DMS53 (cell line): Measurements from ENCODE around the gene SLX9.

Experiments used
- DNase-seq: peaks from one replicate; lab custom pipeline; 2025; lab: John Stamatoyannopoulos, UW

Gene SLX9

DNA sequence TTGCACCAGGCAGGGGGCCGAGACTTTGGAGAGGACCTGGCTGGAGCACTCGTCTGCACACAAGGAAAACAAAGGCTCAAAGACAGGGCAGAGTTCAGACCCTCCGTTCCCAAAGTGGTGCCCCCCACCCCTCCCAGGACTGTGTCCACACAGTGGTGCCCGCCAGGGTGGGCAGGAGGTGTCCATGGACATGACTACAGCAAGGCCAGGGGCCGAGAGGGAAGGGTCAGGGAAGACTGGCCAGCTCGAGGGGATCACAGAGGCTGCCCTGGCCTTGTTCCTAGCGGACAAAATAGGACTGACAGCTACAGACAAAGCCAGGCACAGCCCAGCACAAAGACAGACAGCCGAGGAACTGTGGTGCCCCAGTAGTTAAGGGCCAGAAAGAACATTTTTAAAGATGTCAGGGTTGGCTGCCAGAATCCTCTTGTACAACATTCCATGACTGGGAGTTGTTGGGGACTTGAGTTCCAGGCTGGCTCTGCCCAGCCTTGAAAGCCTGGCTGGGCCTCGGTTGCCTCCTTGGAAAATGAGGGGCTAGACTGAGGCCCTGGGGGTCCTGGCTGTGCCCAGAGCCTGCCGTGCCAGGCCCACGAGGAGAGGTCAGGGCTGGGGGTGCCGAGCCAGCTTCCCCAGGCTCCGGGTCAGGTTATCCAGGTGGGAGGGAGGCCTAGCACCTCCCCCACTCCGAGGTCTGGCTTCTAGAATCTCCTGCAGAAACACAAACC, 63.7 kb downstream of the SLX9 start:
- no peak for DNase-seq

DNA sequence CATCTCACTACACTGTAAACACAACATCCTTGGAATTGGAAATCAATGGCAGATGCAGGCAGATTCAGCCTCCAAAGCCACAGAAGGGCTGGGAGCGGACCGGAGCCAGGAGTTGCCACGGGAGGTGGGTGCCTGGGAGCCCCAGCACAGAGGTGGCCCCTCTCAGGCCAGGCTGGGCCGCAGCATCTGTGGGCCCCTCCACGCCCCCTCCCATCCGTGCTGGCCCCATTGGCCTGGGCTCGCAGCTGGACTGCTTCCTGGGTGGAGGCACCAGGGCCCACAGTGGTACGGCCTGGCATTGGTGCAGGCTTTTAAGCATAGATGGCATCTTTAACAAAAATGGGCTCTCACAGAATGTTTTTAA, 64.2 kb downstream of the SLX9 start:
- no peak for DNase-seq

DNA sequence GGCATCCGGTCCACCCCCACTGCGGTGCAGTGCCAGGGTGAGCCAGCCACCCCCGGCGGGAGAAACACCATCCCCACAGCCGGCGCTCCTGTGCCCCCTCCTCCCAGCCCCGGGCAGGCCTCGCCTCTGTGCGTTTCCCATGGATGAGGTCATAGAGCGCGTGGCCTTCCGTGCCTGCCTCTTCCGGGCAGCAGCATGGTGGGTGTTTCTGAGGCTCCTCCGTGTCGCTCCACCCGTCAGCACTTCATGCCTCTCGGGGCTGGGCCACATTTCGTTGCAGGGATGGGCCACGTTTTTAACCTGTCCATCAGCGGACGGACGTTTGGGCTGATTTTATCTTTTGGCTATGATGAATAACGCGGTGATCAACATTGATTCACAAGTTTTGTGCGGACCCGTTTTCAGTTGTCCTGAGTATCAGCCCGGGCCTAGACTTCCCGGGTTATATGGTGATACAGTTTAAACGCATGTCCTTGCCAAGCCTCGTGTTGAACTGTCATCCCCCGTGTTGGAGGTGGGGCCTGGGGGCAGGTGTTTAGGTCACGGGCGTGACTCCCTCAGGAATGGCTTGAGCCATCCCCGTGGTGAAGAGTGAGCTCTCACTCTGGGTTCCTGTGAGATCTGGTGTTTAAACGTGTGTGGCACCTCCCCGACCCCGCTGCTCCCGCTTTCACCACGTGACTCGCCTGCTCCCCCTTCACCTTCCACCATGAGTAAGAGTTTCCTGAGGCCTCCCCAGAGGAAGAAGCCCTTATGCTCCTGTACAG, 64.8 kb downstream of the SLX9 start:
- no peak for DNase-seq

DNA sequence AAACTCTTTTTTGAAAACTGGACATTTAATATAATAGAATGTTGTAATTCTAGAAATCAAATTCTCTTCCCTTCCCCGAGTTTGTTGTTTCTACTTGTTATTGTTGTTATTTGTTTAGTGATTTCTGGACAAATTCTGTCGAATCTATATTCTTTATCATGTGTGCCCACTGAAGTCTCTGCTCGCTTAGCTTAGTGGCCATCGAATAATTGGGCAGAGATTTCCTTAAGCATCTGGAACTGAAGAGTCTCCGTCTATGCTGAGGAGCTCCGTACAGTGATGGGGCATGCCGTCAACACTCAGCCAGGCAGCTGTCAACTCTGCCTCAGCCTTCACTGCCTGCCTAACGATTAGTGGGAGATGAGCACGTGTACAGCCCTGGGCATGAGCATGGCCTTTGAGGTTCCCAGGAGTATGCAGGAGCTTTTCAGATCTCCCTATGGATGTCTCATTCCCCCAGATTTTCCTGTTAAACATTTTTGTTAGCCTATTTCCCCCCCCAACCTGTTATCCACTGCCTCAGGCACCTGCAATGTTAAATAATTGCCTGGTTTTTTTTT, 66.8 kb downstream of the SLX9 start:
- no peak for DNase-seq

DNA sequence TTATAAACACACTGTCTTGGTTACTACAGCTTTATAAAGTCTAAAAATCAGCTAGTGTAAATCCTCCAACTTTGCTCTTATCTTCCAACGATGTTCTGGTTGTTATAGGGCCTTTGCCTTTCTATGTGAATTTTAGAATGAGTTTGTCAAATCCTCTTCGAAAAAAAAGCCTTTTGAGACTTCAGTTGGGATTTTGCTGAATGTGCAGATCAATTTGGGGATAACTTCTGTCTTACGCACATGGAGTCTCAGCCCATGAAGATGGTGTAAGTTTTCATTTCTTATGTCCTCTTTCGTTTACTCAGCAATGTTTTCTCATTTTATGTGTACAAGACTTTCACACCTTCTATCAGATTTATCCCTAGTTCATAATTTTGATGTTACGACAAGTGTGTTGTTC, 69.8 kb downstream of the SLX9 start:
- DNase-seq: no peak

DNA sequence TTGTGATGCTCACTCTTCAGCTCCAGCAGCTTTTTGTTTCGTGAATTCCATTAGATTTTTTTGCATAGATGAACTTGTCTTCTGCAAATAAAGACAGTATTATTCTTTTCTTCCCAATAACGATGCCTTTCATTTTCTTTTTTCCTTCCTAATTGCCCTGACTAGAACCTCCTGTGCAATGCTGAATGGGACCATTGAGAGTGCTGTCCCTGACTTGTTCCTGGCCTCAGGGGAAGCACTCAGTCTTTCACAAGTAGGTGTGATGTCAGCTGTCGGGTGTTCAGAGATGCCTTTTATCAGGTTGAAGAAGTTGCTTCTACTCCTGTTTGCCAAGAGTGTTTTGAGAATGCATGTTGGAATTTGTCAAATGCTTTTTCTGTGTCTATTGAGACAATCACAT, 70.3 kb downstream of the SLX9 start:
- DNase-seq: no peak

DNA sequence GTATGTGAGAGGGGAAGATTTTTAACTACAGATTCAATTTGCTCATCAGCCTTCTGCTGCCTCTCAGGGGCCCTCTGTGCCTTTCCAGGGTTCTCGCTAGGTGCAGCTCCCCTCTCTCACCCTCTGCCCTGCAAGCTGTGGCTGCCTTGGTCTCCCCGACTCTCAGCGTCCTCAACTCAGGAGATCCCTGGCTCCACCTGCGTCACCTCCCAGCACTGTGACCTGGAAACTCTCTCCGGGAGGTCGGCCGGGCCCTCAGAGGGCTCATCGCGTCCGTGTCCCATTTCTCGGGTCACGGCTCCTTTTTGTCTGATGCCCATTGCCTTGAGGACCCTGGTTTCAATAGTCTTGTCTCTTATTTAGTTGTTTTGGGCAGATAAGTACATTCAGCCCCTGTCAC, 71.0 kb downstream of the SLX9 start:
- no peak for DNase-seq

DNA sequence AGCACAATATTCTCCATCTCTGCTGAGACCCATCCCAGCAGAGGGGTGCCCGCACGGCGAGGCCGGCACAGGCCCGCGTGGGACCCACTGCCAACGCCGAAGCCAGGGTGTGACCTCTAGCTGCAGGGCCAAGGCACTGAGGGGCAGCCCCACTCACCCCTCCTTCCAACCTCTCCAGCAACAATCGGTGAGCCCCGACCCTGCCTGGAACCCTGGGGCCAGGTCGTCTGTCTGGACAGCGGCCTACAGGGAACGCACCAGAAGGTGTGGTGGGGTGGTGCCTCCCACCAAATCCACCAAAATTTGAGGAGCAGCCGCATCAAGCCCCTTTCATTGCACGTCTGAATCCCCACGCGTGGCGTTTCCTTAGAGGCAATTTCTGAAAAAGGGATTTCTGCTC, 71.6 kb downstream of the SLX9 start:
- DNase-seq: no peak

DNA sequence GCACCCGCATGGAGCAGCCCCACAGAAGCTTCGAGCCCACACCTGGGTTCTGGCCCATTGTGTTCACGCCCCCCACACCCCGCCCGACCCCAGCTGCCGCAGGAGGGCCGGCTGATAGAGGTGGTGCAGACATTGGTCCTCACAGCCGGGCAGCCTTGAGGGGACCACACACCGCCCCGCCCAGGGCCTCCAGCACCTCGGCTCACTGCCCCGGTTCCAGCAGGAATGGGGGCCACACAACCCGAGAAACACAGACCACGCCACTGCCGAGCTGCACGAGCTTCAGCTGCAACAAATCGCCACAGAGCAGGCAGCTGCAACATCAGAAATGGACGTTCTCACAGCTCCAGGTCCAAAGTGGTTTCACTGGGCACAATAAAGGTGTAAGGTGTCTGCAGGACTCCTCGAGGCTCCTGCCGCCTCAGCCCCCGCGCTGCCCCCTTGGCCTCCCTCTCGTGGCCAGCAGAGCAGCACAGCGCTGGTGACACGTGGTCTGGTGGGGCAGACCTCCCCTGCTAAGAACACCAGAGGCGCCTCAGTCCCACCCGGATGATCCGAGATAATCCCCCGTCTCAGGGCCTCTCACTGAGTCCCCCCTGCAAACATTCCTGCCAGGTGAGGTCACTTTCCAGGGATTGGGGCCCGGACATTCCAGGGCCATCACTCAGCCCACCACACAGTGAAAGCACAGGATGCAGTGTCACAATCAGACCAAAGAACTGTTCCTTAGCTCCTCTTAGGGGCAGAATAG, 72.3 kb downstream of the SLX9 start:
- no peak for DNase-seq

DNA sequence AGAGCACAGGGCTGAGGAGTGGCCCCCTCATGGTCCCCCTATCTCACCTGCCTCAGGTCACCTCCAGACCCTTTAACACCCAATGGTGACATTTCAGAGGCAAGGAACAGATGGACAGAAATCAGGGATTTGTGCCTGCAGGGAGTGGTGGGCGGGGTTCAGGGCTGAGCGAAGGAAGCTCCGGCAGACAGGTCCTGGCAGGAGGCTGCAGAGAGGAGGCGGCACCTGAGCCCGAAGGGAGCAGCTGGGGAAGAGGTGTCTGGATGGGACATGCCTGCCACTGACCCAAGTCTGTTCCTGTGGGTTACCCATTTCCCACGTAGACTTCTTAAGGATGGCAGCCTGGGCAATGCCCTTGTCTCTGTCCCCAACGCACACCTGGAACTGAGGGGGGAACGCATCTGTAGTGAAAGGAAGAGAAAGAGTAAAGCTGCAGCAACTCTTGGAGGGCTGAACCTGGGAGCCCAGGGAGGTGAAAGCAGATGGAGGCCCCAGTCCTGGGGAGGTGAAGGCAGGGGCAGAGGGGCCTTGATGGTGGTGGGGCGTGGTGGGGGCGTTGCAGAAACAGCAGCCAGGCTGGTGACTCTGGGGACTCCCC, 72.9 kb downstream of the SLX9 start:
- DNase-seq: no peak

DNA sequence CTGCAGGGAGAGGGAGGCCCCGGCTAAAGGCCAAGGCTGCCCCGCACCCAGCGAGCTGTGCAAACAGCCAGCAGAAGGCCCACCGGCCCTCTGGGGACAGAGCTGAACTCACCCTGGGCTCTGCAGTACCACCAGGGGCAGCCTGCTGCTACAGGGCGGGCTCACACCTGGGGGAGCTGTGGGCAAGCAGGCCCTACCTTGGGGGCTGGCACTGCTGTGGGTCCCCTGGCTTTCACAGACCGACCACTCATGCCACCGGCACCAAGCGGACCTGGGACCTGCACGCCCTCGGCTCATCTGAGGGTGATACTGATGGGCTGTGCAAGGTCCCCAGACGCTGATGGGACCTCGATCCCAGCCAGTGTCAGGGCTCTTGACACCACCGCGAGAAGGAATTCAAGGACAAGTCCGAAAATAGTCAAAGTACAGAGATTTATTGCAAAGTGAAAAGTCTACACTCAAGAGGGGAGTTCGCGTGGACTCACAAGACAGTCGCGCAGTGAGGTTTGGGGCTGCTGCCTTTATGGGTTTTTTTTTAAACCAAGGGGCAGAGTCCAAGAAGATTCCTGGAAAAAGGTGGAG, 73.5 kb downstream of the SLX9 start:
- DNase-seq: no peak

DNA sequence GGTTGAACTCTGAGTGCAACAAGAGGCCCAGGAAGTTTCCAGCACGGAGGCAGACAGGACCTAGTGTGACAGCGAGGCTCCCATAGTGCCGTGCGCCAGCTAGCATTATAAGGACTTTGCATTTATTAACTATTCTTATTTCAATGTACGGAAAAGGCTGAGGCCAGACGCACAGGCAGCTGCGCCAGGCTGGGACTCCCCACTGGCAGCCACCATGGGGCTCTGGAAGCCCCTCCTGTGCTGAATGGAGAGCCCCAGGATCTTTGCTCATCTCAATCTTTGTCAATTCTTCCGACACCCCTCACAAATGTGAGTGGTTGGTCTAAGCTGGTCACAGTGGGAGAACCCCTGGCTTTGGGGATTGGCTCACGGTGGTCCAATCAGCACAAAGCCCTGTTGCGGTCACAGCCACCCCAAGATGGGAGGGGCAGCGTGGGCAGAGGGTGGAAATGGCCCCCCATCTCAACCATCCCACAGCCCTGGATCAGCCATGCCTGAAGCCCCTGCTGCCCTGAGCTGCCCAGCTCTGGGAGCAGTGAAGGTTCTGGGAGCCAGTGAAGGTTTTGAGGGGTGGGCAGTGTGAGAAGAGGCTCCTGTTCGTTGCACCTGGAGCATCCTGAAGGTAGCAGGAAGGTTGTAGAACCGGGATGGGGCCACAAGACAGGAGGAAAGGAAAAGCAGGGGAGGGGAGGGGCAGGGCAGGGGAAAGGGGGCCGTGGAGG, 75.1 kb downstream of the SLX9 start:
- DNase-seq: no peak

DNA sequence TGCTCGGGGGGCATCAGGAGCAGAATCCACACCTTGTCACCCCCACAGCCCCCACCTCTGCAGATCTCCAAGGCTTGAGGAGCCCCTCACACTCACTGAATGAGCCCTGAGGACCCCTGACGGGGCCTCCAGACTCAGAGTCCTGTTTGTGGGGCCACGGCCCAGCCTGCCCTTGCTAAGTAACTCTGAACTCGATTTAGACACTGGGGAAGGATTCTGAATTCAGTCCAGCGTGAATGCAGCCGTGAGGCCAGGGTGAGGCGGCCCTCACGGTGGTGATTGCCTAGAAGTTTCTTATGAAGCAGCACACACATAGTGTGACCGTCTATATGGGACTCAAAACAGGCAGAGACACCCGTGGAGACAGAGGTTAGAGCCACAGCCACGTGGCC, 75.6 kb downstream of the SLX9 start:
- no peak for DNase-seq

DNA sequence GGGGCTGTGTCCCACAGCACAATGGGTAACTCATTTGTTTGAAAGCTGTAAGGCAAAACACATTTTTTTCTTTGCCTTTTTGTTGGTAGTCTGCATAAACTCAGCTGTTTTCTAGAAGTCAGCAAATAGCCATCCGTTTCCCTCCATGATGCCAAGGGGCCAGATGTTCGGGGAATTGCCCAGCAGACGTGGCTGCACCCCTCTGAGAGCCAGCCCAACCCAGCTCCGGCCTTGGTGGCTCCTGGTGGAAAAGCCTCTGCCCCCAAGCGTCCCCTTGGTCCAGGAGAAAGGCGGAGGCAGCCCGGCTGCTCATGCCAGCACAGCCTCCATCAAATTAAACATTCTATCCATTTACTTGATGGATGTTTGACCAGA, 76.2 kb downstream of the SLX9 start:
- no peak for DNase-seq

DNA sequence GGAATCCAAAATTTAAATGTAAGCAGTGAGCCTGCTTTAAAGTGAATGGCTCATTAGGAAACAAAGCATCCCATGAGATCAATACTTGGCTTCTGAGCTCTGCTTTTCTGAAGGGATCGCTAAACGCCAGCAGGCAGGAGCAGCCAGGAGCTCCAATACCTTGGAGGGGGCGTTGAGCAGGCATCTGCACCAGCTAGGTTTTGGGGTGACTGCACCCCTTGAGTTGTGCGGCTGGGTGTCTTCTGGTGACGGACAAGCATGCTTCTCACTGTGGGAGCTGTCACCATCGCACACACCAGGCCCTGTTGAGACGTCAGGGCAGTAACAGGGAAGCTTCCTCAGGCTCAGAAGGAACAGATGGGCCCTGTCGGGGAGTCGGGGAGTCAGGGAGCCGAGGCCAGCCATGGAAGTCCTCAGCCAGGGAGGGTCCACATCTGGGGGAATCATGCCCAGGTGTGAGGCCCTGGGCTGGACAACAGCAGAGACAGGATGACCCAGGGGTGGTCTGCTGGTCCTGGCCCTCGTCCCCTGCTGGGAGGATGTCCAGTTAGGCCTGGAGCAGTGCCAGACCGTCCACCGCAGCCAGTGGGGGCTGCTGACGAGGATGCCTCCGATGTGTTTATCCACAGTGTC, 76.7 kb downstream of the SLX9 start:
- no peak for DNase-seq

DNA sequence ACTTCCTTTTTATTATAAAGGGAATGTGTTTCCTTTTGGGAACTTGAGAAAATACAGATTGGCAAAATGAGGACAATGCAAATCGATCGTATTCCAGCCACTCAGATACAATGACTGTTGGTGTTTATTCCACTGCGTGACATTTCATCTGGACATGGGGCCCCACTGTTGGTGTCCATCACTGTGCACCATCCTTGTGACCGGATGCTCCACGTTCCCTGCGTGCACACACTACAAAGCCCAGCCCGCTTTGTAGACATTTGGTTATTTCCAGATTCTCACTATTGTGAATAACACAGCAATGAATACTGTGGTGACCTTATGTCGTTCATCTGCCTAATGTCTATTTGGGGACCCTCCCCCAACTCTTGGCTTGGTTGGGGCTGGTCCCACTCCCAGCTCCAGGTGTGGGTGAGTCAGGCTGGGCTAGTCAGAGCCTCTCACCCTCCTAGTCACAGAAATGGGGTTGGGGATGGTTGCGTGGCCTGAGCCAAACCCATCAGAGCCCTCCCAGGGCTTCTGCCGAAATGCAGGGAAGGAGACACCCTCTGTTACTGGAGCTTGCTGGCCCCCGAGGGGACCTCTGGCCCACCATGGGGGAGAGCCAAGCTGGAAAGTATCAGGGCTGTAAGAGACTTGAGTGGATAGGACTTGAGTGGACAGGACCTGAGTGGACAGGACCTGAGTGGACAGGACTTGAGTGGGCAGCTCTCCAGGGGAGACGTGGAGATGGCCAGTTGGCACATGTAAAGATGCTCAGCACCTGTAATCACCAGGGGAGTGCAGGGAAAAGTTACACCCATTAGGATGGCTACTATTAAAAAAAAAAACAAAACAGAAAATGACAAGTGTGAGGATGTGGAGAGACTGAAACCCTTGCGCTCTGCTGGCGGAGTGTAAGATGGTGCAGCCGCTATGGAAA, 77.5 kb downstream of the SLX9 start:
- no peak for DNase-seq

DNA sequence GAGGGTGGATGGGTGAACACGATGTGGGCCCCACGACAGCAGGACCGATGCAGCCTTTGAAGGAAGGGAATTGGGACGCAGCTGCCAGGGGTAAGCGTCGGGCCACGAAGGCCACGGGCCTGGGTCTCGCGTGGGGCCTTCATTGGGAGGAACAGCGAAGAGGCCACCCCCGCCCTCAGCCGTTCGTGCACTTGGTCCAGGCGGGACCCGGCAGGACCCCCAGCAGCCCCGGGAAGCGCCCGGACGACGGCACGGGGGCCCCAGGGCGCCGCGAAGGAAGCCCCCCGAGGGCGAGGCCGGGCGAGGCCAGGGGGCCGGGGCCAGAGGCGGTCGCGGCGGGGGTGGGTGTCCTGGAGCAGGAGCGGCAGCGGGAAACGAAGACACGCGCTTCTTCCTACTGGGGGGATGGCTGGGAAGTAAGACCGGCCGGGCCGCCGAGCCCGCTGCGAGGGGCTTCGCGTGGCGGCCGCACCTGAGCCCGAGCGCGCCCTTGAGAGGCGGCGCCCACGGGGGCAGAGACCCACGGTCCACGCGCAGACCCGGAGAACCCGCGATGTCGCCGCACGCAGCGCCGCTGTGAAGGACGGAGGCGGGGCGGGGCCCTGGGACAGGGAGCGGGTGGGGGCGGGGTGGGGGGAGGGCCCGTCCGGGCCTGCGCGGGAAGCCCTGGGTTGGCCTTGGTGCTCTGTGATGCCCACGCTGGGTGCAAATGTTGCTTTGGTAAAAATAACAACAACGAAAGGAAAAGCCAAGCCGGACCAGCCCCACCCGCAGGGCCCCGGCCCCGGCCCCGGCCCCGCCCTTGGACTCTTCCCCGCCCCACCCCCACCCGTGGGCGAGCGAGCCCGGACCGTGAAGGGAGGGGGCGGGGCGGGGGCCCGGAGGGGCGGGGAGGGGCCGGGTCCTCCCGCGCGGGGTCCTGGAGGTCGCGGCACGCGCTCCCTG, 78.6 kb downstream of the SLX9 start:
- DNase-seq: no peak

DNA sequence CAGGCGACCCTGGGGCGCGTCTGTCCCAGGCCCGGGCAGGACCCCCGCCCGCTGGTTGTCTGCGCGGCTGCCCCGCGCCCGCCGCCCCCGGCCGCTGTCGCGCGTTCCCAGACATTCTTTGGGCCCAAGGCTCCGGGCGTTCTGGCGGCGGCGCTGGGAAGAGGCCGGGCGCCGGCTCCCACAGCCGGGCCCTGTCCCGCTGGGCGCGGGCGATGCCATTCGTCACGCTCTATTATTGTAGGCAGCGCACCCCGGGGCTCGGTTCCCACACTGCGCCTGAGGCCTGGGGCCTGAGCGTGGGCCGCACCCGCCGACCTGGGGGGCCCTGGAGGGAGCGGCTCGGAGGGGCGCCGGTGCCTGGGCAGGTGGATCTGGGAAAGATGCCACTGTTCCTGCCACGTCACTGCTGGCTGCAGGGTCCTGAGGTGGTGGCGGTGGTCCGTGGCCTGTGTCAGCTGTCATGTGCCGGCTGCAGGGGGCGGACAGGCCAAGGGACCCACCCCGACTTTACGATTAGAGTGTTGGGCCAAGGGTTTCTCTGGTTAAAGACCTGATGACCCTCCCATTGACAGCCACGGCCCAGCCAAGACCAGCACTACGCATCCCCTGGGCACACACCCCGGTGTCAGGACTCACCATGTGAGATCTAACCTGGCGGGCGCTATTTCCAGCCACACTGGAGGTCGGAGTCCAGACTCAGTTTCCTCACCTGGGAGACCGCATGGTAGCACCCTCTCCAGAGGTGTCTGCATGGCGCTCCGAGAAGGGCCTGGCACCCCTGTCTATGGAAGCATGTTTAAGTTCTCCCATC, 79.5 kb downstream of the SLX9 start:
- DNase-seq: peak; percentile 9
